SK-N-SH (cell line): Measurements from ENCODE around the gene GARNL3. TPM values are rescaled to one million over a fixed set of nuclear protein-coding genes. Genes with fewer than 3 reads are reported as not detected.

Source experiments
- CTCF ChIA-PET: fragments of 300-600, 350-600 bp; formaldehyde crosslinking; extraction: SDS; loops from one replicate; lab custom pipeline; 2021; lab: Yijun Ruan, JAX
- POLR2A ChIA-PET: fragments of 350-600 bp; sonication (Branson Sonifier 250); formaldehyde crosslinking; extraction: SDS; loops from one replicate; lab custom pipeline; 2020; ENCODE audit warnings: antibody characterized with exemption, inconsistent platforms; lab: Yijun Ruan, JAX
- DNase-seq: peaks from one replicate; pipeline ENCODE4 v3.0.0; 2012
- H2AFZ ChIP-seq: fragments of 200-600 bp; sonication (generic); 2 replicates; pipeline ENCODE4 v1.8.1; 2016; ENCODE audit warnings: antibody characterized with exemption, mild to moderate bottlenecking, low read depth
- H3F3A ChIP-seq: fragments of 200-600 bp; sonication (generic); replicated peaks from 2 replicates; pipeline ENCODE3; 2016; ENCODE audit warnings: antibody characterized with exemption, mild to moderate bottlenecking; ENCODE audit not compliant: insufficient read depth
- H3K27ac ChIP-seq, 2 experiments: fragments of 200-500 bp in 1 of 2; fragments of 200-600 bp in 1 of 2; sonication (Bioruptor generic) in 1 of 2; sonication (generic), shearing (Covaris generic) in 1 of 2; 2 replicates each; pipeline versions ENCODE4 v1.5.1 to v1.6.1; 2014 to 2016; ENCODE audit warnings: low read depth in 2 of 2, inconsistent platforms in 1 of 2, low read length in 1 of 2, mild to moderate bottlenecking in 1 of 2, mixed read lengths in 1 of 2
- H3K27me3 ChIP-seq: fragments of 200-600 bp; sonication (generic), shearing (Covaris generic); 2 replicates; pipeline ENCODE4 v1.6.1; 2016; ENCODE audit warnings: mixed run types; ENCODE audit not compliant: insufficient read depth
- H3K36me3 ChIP-seq, 2 experiments: fragments of 200-500 bp in 1 of 2; fragments of 200-600 bp in 1 of 2; sonication (Bioruptor generic) in 1 of 2; sonication (generic) in 1 of 2; replicated peaks in 1 of 2; 2 replicates each; pipeline versions ENCODE3 to v1.5.1; 2014 to 2016; ENCODE audit warnings: low read length in 1 of 2, mild to moderate bottlenecking in 1 of 2; ENCODE audit not compliant: insufficient read depth in 2 of 2, control insufficient read depth in 1 of 2
- H3K4me1 ChIP-seq, 2 experiments: fragments of 200-500 bp in 1 of 2; fragments of 200-600 bp in 1 of 2; sonication (Bioruptor generic) in 1 of 2; sonication (generic), shearing (Covaris generic) in 1 of 2; 2 replicates each; pipeline versions ENCODE4 v1.5.1 to v1.6.1; 2014 to 2016; ENCODE audit warnings: low read depth in 1 of 2, low read length in 1 of 2, mixed run types in 1 of 2; ENCODE audit not compliant: insufficient read depth in 2 of 2, control insufficient read depth in 1 of 2
- H3K4me2 ChIP-seq: fragments of 200-600 bp; sonication (generic), shearing (Covaris generic); 2 replicates; pipeline ENCODE4 v1.6.1; 2017; ENCODE audit warnings: mixed run types
- H3K4me3 ChIP-seq, 2 experiments: fragments of 200-500 bp in 1 of 2; fragments of 200-600 bp in 1 of 2; sonication (Bioruptor generic) in 1 of 2; sonication (generic), shearing (Covaris generic) in 1 of 2; 2 replicates each; pipeline versions ENCODE4 v1.5.1 to v1.8.1; 2014 to 2016; ENCODE audit warnings: low read depth in 2 of 2, inconsistent platforms in 1 of 2, low read length in 1 of 2, mild to moderate bottlenecking in 1 of 2, mixed read lengths in 1 of 2, moderate library complexity in 1 of 2
- H3K79me2 ChIP-seq: fragments of 200-600 bp; sonication (generic); 2 replicates; pipeline ENCODE4 v1.8.1; 2017; ENCODE audit warnings: mild to moderate bottlenecking; ENCODE audit not compliant: insufficient read depth
- H3K9ac ChIP-seq: fragments of 200-600 bp; sonication (generic); 2 replicates; pipeline ENCODE4 v1.6.1; 2017; ENCODE audit warnings: mixed run types
- H3K9me2 ChIP-seq: fragments of 200-600 bp; sonication (generic); 2 replicates; pipeline ENCODE4 v1.6.1; 2017; ENCODE audit warnings: mixed run types
- H3K9me3 ChIP-seq: fragments of 200-600 bp; sonication (generic); 2 replicates; pipeline ENCODE4 v1.6.1; 2017; ENCODE audit warnings: mixed run types, mild to moderate bottlenecking, moderate library complexity
- H4K20me1 ChIP-seq: fragments of 200-600 bp; sonication (generic); 2 replicates; pipeline ENCODE4 v1.6.1; 2017; ENCODE audit warnings: mild to moderate bottlenecking, mixed run types; ENCODE audit not compliant: insufficient read depth
- CHD2 ChIP-seq: fragments of 150-350 bp; IDR thresholded peaks from 2 replicates; pipeline ENCODE4 v1.6.1; 2018; ENCODE audit warnings: low read length; ENCODE audit not compliant: partially characterized antibody
- ELF1 ChIP-seq: IDR thresholded peaks from 2 replicates; pipeline ENCODE4 v1.4.0; 2012
- EP300 ChIP-seq, 2 experiments: IDR thresholded peaks; 2 replicates each; pipeline versions ENCODE4 v1.4.0 to v1.6.1; 2012; ENCODE audit warnings: borderline replicate concordance in 1 of 2, low read depth in 1 of 2, low read length in 1 of 2
- FOXJ3 ChIP-seq: sonication (generic); formaldehyde crosslinking; IDR thresholded peaks from 2 replicates; pipeline ENCODE4 v1.5.1; 2020; ENCODE audit warnings: mild to moderate bottlenecking, missing genetic modification reagents
- FOXM1 ChIP-seq: IDR thresholded peaks from 2 replicates; pipeline ENCODE4 v1.4.0; 2012; ENCODE audit warnings: low read depth, mild to moderate bottlenecking
- GABPA ChIP-seq: IDR thresholded peaks from 2 replicates; pipeline ENCODE4 v1.4.0; 2012; ENCODE audit warnings: low read depth, mild to moderate bottlenecking
- GATA2 ChIP-seq: sonication (generic); formaldehyde crosslinking; IDR thresholded peaks from 2 replicates; pipeline ENCODE4 v1.5.0; 2020; ENCODE audit warnings: mild to moderate bottlenecking, missing genetic modification reagents
- JUND ChIP-seq: IDR thresholded peaks from 2 replicates; pipeline ENCODE4 v1.4.0; 2012
- MEF2A ChIP-seq: IDR thresholded peaks from 2 replicates; pipeline ENCODE4 v1.4.0; 2012; ENCODE audit warnings: low read depth, borderline replicate concordance
- MXI1 ChIP-seq: IDR thresholded peaks from 2 replicates; pipeline ENCODE4 v1.6.1; 2012; ENCODE audit warnings: mild to moderate bottlenecking, low read depth, low read length, improper control_type of control experiment
- NFIC ChIP-seq: IDR thresholded peaks from 2 replicates; pipeline ENCODE4 v1.4.0; 2012; ENCODE audit warnings: borderline replicate concordance
- NRF1 ChIP-seq: IDR thresholded peaks from 2 replicates; pipeline ENCODE4 v1.6.1; 2012; ENCODE audit warnings: low read depth, mild to moderate bottlenecking, low read length
- POLR2AphosphoS5 ChIP-seq: IDR thresholded peaks from 2 replicates; pipeline ENCODE4 v1.6.1; 2012; ENCODE audit warnings: low read depth, low read length
- RAD21 ChIP-seq: IDR thresholded peaks from 2 replicates; pipeline ENCODE4 v1.6.1; 2012; ENCODE audit warnings: mild to moderate bottlenecking, low read length
- RFX5 ChIP-seq: IDR thresholded peaks from 2 replicates; pipeline ENCODE4 v1.6.1; 2012; ENCODE audit warnings: mild to moderate bottlenecking, improper control_type of control experiment, low read length
- RXRA ChIP-seq: IDR thresholded peaks from 2 replicates; pipeline ENCODE4 v1.4.0; 2012; ENCODE audit warnings: low read depth, mild to moderate bottlenecking, borderline replicate concordance
- WGBS: methylation state at CpG from one replicate; pipeline ENCODE4 v1.1.6; 2017; ENCODE audit warnings: low lambda C conversion rate; 5-methylcytosine and 5-hydroxymethylcytosine counted together
- polyA plus RNA-seq, 3 experiments: library from polyadenylated mRNA; depleted of rRNA; stranded (reverse); fragments of >200 nt; gene quantifications; 2 replicates each; pipeline ENCODE4 v1.2.3, GENCODE V29; 2012
- TF ChIP-seq, protein P1 (sequence below): fragments of 200-600 bp; sonication (generic); IDR thresholded peaks from 2 replicates; pipeline ENCODE4 v1.6.1; 2017; ENCODE audit warnings: antibody characterized with exemption, mild to moderate bottlenecking, moderate library complexity
- TF ChIP-seq, protein P2 (sequence below): IDR thresholded peaks from 2 replicates; pipeline ENCODE4 v1.4.0; 2012; ENCODE audit warnings: low read depth, borderline replicate concordance
- TF ChIP-seq, protein P3 (sequence below): IDR thresholded peaks from 2 replicates; pipeline ENCODE4 v1.4.0; 2012; ENCODE audit warnings: low read depth, borderline replicate concordance
- TF ChIP-seq, protein P4 (sequence below): IDR thresholded peaks from 2 replicates; pipeline ENCODE4 v1.4.0; 2012; ENCODE audit warnings: low read depth
- TF ChIP-seq, protein P5 (sequence below): IDR thresholded peaks from 2 replicates; pipeline ENCODE4; 2012

Gene GARNL3
- polyA plus RNA-seq, 1 of the 3 experiments (the other 2 are of a cell fraction), result 9.1 TPM

DNA sequence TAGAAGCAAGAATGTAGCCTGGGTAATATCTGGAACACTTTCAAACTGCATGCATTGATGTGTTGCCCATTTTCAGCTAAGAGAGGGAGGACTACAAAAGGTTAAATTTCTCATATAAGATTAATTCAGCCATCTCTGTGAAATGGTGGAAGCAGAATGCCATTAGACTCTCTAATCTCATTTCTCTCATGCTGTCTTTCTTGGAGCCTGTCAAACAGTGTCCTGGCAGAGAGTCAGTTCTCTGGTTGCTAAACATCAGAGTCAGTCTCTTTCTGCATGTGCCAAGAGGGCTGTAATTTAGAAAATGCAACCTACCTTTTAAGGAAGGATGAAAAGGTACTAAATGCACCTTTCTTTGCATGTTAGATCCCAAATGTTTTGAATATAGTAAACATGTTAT is 910 bp upstream of the GARNL3 start (continued):
- TF ChIP-seq, protein P1, sequence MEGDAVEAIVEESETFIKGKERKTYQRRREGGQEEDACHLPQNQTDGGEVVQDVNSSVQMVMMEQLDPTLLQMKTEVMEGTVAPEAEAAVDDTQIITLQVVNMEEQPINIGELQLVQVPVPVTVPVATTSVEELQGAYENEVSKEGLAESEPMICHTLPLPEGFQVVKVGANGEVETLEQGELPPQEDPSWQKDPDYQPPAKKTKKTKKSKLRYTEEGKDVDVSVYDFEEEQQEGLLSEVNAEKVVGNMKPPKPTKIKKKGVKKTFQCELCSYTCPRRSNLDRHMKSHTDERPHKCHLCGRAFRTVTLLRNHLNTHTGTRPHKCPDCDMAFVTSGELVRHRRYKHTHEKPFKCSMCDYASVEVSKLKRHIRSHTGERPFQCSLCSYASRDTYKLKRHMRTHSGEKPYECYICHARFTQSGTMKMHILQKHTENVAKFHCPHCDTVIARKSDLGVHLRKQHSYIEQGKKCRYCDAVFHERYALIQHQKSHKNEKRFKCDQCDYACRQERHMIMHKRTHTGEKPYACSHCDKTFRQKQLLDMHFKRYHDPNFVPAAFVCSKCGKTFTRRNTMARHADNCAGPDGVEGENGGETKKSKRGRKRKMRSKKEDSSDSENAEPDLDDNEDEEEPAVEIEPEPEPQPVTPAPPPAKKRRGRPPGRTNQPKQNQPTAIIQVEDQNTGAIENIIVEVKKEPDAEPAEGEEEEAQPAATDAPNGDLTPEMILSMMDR, result no peak
- TF ChIP-seq, protein P2, sequence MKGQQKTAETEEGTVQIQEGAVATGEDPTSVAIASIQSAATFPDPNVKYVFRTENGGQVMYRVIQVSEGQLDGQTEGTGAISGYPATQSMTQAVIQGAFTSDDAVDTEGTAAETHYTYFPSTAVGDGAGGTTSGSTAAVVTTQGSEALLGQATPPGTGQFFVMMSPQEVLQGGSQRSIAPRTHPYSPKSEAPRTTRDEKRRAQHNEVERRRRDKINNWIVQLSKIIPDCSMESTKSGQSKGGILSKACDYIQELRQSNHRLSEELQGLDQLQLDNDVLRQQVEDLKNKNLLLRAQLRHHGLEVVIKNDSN, result no peak
- TF ChIP-seq, protein P3, sequence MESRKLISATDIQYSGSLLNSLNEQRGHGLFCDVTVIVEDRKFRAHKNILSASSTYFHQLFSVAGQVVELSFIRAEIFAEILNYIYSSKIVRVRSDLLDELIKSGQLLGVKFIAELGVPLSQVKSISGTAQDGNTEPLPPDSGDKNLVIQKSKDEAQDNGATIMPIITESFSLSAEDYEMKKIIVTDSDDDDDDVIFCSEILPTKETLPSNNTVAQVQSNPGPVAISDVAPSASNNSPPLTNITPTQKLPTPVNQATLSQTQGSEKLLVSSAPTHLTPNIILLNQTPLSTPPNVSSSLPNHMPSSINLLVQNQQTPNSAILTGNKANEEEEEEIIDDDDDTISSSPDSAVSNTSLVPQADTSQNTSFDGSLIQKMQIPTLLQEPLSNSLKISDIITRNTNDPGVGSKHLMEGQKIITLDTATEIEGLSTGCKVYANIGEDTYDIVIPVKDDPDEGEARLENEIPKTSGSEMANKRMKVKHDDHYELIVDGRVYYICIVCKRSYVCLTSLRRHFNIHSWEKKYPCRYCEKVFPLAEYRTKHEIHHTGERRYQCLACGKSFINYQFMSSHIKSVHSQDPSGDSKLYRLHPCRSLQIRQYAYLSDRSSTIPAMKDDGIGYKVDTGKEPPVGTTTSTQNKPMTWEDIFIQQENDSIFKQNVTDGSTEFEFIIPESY, result no peak
- TF ChIP-seq EP300 (IDR thresholded peaks at IDR 0.05; ENCODE audit: borderline replicate concordance in 1 of 2, low read depth in 1 of 2, low read length in 1 of 2) (peak in 1 of 2 experiments; percentile 32; a peak in 1 of 4 replicates), GATA2 (no peak), RAD21 (0 out of 2 replicates have a peak, but pooled peaks have one; percentile 17), JUND (no peak), MEF2A (no peak), POLR2AphosphoS5 (no peak), FOXJ3 (CRISPR knock-in tag) (no peak), MXI1 (peak; percentile 89), GABPA (no peak), FOXM1 (no peak), ELF1 (no peak), NFIC (no peak)
- TF ChIP-seq, protein P4, sequence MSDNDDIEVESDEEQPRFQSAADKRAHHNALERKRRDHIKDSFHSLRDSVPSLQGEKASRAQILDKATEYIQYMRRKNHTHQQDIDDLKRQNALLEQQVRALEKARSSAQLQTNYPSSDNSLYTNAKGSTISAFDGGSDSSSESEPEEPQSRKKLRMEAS, result no peak

DNA sequence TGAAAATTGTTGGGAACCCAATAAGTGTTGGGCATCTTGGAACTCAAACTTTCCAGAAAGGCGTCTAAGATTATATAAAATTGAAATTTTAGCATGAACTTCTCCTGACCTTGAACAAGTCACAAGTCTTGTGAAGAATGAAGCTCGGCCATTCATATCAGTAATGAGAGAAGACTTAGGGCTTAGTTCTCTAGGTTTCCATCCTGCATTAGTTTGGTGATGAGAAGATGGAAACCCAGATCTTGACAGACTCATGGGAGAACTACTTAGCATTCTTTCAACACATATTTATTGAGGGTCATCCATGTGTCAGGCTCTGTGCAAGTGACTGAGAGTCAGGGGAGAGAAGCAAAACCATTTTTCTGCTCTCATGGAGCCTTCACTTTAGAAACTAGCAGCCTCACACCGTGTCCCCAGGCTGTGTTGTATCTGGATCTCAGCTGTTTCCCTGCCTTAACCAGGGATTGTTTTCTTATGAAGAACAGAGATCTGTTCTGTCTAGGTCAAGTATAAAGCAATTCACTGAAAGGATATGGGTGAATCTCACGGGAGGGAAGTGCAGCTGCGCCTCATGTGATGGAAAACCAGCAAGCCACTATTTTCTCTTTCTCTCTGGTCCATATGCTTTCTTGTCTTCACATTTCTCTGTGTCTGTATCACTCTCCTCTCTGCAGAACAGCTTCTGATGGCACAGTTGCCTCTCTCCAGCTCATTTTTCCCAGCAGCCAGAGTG is 3.4 kb downstream of the GARNL3 start:
- Histone ChIP-seq H3K4me2 (no peak overlapping the region), H3K4me3 (no peak overlapping the region), H3K36me3 (no peaks in the 10 kb centered on the region), H4K20me1 (no peaks in the 10 kb centered on the region), H3K4me1 (peaks cover 13 to 31% of the 10 kb centered on the region in 2 experiments), H2AFZ (no peak overlapping the region), H3K9me2 (no peaks in the 10 kb centered on the region), H3K27me3 (no peaks in the 10 kb centered on the region), H3K79me2 (no peaks in the 10 kb centered on the region; the same call in 1 of the 2 replicates), H3K9me3 (no peaks in the 10 kb centered on the region), H3F3A (peaks cover 7% of the 10 kb centered on the region), H3K9ac (no peak overlapping the region), H3K27ac (peak overlapping the region in 1 of 2 experiments; percentile 71; a peak in 2 of 4 replicates)
- WGBS, result 76% methylated on average over 5 of the region's 5 CpGs
- ChIA-PET CTCF (interaction anchor here (1.2 to 1.5 kb wide), 4 partner anchors 9 to 23 kb away, joined by 3 to 5 read pairs (median 4); no protein-coding TSS in a partner anchor), POLR2A (interaction anchor here (0.6 kb wide), 1 partner anchor 525 kb away, joined by 6 read pairs; no protein-coding TSS in a partner anchor)
- TF ChIP-seq EP300 (IDR thresholded peaks at IDR 0.05; ENCODE audit: borderline replicate concordance in 1 of 2, low read depth in 1 of 2, low read length in 1 of 2) (no peak), FOXJ3 (CRISPR knock-in tag) (no peak), CHD2 (no peak), ELF1 (no peak), RFX5 (no peak), FOXM1 (no peak), NRF1 (no peak), POLR2AphosphoS5 (no peak), RAD21 (no peak), RXRA (no peak)
- TF ChIP-seq, protein P1, result no peak
- TF ChIP-seq, protein P5, sequence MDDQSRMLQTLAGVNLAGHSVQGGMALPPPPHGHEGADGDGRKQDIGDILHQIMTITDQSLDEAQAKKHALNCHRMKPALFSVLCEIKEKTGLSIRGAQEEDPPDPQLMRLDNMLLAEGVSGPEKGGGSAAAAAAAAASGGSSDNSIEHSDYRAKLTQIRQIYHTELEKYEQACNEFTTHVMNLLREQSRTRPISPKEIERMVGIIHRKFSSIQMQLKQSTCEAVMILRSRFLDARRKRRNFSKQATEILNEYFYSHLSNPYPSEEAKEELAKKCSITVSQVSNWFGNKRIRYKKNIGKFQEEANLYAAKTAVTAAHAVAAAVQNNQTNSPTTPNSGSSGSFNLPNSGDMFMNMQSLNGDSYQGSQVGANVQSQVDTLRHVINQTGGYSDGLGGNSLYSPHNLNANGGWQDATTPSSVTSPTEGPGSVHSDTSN, result no peak
- DNase-seq, result no peak
